Right lobe of liver (tissue), 4 donors: ENCODE data around the gene GLIS1.

ENCODE experiments used
- POLR2A ChIP-seq: fragments of 450-650 bp; IDR thresholded peaks from one replicate; pipeline ENCODE4 v1.6.1; 2017; ENCODE audit warnings: antibody characterized with exemption, mild to moderate bottlenecking
- TF ChIP-seq, protein P1 (sequence below), 4 donors: fragments of 200-600 bp in 3 of 4; fragments of 450-650 bp in 1 of 4; IDR thresholded peaks; one replicate each; pipeline versions ENCODE4 v1.5.1 to v1.8.0; 2016 to 2022; ENCODE audit warnings: antibody characterized with exemption in 4 of 4, mild to moderate bottlenecking in 2 of 4
- donor health status: DM: no; HTN: no; CAD: no.
- donor health status: DM: no; HTN: no; CAD: no.
- donor health status: DM: no; HTN: yes; CAD: no.

DNA sequence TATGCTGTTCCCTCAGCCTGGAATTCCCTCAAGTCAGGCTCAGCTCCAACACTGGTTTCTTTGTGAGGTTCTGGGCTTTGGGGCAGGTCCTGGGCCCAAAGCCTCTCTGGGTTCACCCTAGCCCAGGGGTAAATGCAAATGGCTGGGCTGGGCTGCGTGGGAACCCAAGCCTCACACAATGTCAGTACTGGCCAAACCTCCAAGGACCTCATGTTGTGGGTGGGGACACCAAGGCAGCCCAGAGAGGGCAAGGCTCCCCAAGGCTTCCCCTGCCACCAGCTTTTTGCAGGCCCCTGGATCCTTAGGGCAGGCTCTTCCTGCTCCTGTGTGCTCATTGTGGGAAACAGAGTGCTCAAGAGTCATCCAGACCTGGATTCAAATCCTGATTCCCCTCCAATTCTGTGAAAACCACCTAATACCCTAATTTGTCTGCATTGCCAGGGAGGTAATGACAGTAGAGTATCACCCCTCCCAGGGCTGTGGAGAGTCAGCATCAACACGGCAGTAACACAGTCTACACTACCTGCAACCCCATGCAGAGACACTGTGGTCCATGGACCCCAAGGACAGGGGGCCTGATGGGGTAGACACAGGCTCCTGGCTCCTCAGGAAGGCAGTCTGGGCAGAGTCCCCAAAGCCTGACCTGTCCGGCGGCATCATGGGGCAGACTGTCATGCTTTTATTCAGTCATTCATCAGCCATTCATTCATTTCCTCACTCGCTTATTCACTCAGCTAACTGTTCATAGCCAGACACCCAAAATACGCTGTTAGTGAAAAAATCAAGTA, 194.0 kb downstream of the GLIS1 start:
- no peak for TF ChIP-seq POLR2A
- TF ChIP-seq, protein P1, sequence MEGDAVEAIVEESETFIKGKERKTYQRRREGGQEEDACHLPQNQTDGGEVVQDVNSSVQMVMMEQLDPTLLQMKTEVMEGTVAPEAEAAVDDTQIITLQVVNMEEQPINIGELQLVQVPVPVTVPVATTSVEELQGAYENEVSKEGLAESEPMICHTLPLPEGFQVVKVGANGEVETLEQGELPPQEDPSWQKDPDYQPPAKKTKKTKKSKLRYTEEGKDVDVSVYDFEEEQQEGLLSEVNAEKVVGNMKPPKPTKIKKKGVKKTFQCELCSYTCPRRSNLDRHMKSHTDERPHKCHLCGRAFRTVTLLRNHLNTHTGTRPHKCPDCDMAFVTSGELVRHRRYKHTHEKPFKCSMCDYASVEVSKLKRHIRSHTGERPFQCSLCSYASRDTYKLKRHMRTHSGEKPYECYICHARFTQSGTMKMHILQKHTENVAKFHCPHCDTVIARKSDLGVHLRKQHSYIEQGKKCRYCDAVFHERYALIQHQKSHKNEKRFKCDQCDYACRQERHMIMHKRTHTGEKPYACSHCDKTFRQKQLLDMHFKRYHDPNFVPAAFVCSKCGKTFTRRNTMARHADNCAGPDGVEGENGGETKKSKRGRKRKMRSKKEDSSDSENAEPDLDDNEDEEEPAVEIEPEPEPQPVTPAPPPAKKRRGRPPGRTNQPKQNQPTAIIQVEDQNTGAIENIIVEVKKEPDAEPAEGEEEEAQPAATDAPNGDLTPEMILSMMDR (IDR thresholded peaks at IDR 0.05): no peak
